Jurkat, Clone E6-1 (cell line): ENCODE results near the gene PA2G4.
"Not testable (repeated sequence)": the region's sequence is repeated elsewhere in the genome, so short reads cannot be mapped to it uniquely, and the experiment has no call there.

Experiments
- DNase-seq: peaks from one replicate; pipeline ENCODE4 v3.0.0-alpha.2; 2011; ENCODE audit warnings: low read depth, low spot score
- H3K4me3 ChIP-seq: 2 replicates; pipeline ENCODE4 v1.5.1; 2011; ENCODE audit warnings: mild to moderate bottlenecking, low read length, control low read depth, moderate library complexity

PA2G4 gene

GRCh38 chr12:56097738-56098137, 6.6 kb upstream of the PA2G4 start:
- no peak overlapping the region for H3K4me3 ChIP-seq
- DNase-seq = no peak

DNA sequence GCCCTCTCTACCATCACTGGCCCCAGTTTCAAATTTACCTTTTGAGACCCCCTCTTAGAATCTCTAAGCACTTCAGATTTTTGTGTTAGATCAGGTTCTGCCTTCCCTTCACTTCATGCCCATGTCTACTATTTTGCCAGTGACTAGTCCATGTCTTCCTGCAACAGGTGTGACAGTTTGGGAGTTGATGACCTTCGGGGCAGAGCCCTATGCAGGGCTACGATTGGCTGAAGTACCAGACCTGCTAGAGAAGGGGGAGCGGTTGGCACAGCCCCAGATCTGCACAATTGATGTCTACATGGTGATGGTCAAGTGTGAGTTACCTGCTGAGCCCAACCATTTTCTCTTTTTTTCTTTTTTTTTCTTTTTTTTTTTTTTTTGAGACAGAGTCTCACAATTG, 5.8 kb upstream of the PA2G4 start:
- DNase-seq = no peak
- H3K4me3 ChIP-seq = no peak overlapping the region

DNA sequence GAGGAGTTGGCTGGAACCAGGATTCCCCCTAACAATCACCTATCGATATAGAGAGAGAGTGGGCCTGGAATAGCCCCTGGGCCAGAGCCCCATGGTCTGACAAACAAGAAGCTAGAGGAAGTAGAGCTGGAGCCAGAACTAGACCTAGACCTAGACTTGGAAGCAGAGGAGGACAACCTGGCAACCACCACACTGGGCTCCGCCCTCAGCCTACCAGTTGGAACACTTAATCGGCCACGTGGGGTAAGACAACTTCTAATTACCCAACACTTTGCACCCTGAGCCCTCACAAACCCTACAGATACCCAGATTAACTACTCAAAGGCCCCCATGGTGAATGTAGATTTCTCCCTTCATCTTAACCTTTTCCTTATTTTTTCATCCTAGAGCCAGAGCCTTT, 4.6 kb upstream of the PA2G4 start:
- H3K4me3 ChIP-seq = no peak overlapping the region

GRCh38 chr12:56101045-56101444, 3.3 kb upstream of the PA2G4 start:
- H3K4me3 ChIP-seq = no peak overlapping the region
- no peak for DNase-seq

More for the DNA sequence above, 4.6 kb upstream of the PA2G4 start:
- no peak for DNase-seq

GRCh38 chr12:56102683-56103065, 1.7 kb upstream of the PA2G4 start:
- no peak overlapping the region for H3K4me3 ChIP-seq
- no peak for DNase-seq

DNA sequence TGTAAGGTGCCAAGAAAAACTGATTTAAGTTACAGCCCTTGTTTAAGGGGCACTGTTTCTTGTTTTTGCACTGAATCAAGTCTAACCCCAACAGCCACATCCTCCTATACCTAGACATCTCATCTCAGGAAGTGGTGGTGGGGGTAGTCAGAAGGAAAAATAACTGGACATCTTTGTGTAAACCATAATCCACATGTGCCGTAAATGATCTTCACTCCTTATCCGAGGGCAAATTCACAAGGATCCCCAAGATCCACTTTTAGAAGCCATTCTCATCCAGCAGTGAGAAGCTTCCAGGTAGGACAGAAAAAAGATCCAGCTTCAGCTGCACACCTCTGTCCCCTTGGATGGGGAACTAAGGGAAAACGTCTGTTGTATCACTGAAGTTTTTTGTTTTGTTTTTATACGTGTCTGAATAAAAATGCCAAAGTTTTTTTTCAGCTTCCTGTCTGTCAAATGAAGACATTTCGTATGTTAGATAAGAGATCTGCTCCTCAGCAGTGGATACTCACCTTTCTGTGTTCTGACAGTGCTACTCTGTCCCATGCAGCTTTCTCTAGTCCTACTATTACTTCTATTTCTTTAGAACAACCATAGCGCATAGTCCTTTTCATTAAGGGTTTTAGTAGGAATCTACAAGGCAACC, 1.2 kb upstream of the PA2G4 start:
- DNase-seq = peak; percentile 71
- H3K4me3 ChIP-seq = peak overlapping the region; percentile 91

- peak overlapping the region; percentile 91 for H3K4me3 ChIP-seq
- DNase-seq = no peak
Measured at GRCh38 chr12:56103823-56104108, 593 bp upstream of the PA2G4 start.

GRCh38 chr12:56104815-56105608, 653 bp downstream of the PA2G4 start:
- no peak for DNase-seq
- H3K4me3 ChIP-seq = peak overlapping the region; percentile 91

DNA sequence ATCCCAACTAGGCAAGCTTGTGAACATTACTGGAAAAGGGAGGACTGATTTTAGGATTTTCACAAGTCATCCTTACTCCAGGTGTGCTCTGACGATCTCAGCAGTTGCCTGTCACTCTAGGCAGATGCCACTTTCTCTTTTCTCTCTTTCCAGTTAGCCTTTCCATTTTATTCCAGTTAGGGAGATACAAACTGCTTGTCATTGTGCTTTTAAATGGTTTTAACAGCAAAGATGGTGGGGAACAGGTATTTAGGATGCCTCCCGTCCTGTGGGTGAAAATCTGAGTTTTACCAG, 1.2 kb downstream of the PA2G4 start:
- peak overlapping the region; percentile 91 for H3K4me3 ChIP-seq

DNA sequence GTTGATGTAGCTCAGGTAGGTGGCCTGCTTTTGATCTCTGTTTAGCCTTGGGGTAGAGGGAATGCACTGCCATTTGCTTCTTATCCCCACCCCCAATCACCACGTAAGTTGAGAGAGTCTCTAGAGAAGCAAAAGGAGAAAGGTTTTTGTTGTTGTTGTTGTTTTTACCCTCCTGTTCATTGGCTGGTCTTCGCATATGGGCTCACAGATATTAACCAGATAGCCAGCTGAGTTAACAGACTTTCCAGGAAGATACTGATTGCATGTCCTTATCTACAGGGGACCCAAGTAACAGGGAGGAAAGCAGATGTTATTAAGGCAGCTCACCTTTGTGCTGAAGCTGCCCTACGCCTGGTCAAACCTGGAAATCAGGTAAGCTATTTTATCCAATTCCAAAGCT, 2.9 kb downstream of the PA2G4 start:
- no peak for DNase-seq
- H3K4me3 ChIP-seq = no peak overlapping the region

More for the DNA sequence above, 1.2 kb downstream of the PA2G4 start:
- no peak for DNase-seq

GRCh38 chr12:56110571-56110970, 6.2 kb downstream of the PA2G4 start:
- no peak overlapping the region for H3K4me3 ChIP-seq
- no peak for DNase-seq

DNA sequence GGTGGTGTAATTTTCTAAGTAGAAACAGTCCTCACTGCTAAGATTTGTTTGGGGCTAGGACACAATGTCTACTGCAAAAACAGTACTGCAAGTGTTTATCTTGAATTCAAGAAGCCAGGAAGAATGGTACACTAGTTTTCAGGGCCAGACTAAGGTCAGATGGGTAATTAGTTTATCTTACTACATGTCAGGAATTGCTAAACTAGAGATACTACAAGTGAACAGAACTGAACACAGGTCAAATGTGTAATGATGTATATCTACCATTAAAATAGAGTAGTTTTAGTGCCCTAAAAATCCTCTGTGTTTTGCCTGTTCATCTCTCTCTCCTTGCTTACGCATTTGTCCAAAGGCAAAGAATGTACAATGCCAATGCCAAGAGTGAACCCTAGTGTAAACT, 9.7 kb downstream of the PA2G4 start:
- DNase-seq = no peak
- H3K4me3 ChIP-seq = no peak overlapping the region

GRCh38 chr12:56115329-56115728, 11.0 kb downstream of the PA2G4 start:
- no peak for DNase-seq
- H3K4me3 ChIP-seq = peak overlapping the region; percentile 83

- peak within 1 kb of the TSS; percentile 83 for H3K4me3 ChIP-seq
- DNase-seq = peak; percentile 93
Measured at GRCh38 chr12:56116267-56117081, 12.1 kb downstream of the PA2G4 start, which contains the start of gene RPL41. Gene RPL41 (plus strand): TSS chr12:56116633.

DNA sequence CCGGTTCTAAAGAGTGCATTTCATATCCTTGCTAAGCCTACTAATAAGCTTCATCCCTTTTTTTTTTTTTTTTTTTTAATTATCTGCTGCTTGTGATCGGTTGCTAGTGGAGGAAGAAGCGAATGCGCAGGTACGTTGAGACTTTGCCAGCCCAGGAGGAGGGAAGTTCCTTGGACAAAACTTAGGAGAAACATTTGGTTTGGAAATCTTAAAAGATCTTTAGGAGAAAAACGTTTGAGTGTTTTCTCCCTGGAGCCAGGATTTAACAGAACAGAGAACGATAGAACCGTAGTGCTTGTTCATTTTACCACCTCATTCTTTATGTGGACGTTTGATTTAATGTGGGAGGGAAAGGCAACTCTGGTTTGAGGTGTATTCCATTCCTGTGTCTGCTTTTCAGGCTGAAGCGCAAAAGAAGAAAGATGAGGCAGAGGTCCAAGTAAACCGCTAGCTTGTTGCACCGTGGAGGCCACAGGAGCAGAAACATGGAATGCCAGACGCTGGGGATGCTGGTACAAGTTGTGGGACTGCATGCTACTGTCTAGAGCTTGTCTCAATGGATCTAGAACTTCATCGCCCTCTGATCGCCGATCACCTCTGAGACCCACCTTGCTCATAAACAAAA, 12.8 kb downstream of the PA2G4 start:
- DNase-seq = not testable (repeated sequence)
- peak overlapping the region; percentile 88 for H3K4me3 ChIP-seq

DNA sequence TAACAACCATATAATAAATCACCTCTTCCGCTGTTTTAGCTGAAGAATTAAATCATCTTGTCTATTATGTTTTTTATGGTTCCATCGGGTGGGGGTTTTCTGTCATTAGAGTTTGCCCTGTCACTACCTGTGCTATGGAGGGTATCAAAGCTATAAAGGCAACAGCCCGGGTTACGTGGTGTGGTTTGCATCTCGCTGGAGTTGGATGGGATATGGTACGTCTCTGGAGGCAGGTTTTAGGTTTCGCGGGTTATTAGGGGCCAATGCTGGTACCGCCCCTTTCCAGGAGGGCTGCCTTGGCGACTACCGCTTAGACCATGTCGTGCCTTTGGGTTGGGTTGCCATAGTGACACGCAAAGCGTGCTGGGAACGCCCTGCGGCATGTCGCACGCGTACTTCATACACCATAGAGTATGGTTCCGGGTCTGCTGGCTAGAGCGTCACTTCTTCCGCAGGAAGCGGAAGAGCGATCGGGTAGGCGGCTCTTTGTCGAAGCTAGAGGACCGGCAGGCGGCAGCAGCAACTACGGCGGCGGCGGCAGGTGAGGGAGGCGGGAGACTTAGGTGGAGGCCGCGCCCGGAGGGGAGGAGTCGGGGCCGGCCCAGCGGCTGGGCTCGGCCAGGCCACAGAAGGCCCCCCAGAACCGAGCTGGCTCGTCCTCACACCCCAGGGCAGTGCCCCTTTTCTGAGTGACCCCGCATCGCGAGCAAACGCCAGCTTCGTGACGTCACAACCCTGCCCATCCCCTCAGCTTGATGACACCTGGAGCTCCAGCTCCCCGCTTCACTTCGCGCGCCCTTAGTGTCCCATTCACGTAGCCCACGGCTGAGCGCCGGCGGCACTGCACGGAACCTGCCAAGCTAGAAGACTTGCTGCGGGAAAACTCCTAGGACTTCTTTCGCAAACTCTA, 13.7 kb downstream of the PA2G4 start, which contains the start of gene ZC3H10:
ZC3H10 (plus strand) TSS at position 489 of the 910 bp plus-strand sequence. CDS start 2,297 bp downstream, outside the sequence.
- peak; percentile 100 for DNase-seq

DNA sequence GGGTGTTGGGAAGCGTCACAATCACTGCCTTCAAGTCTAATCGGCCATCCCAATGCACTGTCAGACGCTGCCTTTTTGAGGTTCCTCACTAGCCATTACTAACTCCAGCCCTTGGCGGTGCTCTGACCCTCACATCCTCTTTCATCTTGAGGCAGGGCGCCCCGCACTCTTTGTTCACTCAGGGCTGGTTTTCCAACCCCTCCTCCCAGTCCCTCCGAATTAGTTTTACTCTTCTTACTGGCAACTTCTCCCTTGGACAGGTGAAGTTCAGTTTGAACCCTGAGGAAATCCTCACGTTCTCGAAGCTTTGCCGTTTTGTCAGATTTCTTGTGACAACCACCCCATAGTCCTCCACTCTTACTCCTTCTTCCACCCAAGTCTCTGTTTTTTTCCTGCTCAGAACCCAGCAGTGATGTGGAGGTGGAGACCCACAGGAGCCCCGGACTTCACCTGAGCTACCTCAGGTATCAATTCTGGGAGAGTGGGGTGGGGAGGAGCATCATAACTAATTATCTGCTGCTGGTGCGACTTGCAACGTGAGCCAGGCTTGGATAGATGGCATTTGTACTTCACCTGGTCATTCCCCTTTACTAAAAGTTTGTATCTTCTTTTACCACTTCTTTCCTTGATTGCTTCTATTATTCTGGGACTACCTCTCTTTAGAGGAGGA, 14.5 kb downstream of the PA2G4 start:
- no peak for DNase-seq
- peak overlapping the region; percentile 88 for H3K4me3 ChIP-seq

More for the DNA sequence above, 13.7 kb downstream of the PA2G4 start, which contains the start of gene ZC3H10:
- peak within 1 kb of the TSS; percentile 88 for H3K4me3 ChIP-seq

DNA sequence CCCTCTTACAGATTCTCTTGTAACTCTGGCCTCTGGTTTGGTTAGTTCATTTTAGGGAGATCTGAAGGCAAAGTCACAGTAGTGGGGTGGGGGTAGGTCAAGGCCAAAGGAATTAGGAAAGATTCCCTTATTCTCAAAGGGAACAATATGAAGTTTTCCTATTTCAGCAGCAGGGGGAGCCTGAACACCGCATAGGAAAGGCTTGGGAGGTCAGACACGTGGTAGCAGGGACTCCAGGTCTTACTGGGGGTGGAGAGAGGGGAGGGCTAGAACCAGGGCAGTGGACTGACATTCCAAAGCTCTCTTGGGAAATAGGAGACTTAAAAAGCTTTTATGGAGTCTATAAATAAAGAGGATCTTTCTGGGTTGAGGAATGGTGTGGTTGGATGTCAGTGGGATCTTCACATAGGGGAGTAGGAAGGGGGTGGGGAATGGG, 15.0 kb downstream of the PA2G4 start:
- H3K4me3 ChIP-seq = peak overlapping the region; percentile 88
- peak; percentile 76 for DNase-seq
